HG02943 (cell line): ENCODE results near the gene CACNB2.
"Not testable (repeated sequence)": the region's sequence is repeated elsewhere in the genome, so short reads cannot be mapped to it uniquely, and the experiment has no call there.

ENCODE experiments used
- ATAC-seq: cut with Tn5 transposase; IDR thresholded peaks from one replicate; pipeline ENCODE4 v1.9.1; 2021; ENCODE audit warnings: mild to moderate bottlenecking, low read depth, moderate library complexity; ENCODE audit not compliant: unreplicated experiment

CACNB2 gene

DNA sequence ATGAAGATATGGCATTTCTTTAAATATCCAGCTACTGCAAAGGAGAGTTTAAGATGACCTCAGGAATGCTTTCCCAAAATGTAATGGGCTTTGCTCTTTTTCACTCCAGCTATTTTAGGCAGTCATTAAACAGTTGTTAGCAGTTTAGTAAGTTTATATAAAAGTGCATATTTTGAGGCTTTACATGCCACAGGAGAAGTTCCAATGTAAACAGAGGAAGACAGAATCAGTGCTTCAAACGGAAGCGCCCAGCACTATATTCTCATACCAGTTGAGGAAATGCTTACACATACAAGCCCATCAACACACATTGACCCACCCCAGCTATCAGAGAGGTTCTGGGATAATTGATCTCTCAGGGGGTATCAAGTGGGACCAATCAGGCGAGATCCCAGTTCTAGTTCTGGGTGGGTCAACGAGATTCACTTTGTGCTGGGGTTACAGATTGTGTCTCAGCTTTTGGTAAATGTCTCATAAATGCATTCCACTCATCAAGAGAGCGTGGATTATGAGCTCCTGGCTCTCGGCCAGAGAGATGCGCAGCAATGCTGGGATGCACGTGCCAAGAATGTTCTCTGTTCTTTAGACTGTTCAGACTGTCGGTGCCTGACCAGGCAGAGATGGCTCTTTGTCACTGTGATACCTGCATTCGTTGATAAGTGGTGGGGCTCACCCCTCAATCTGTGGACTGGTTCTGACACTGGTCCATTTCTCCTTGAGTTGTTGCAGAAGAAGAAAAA, 55.0 kb downstream of the CACNB2 start:
- no peak for ATAC-seq

DNA sequence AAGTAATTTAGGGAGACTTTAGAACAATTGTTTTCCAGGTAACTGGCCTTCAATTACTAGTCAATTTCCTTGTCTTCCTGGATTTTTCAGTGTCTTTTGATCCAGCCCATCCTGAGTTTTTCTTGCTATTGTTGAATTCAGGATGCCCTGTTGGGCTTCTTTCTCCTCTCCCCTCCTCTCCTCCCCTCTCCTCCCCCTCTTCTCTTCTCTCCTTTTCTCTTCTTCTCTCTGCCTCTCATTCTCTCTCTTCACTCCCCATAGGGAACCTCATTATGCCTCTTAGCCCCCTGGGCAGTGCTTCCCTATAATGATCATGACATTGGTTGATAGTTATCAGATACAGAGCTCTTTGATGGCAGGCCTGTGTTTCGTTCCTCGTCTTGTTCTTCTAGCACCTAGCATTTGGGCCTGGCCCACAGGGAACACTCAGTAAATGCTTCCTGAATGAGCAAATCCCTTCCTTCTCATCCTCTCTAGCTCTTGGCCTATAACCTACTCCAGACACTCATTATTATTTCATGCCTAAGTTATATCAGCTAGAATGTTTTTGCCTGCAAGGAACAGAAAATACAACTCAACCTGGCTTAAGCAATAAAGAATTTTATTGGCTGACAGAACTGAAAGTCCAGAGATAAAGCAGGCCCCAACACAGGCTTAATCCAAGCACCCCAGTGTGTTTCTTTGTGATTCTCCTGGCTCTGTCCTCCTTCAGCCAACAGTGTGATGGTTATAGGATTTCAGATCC, 56.8 kb downstream of the CACNB2 start:
- ATAC-seq, result no peak

DNA sequence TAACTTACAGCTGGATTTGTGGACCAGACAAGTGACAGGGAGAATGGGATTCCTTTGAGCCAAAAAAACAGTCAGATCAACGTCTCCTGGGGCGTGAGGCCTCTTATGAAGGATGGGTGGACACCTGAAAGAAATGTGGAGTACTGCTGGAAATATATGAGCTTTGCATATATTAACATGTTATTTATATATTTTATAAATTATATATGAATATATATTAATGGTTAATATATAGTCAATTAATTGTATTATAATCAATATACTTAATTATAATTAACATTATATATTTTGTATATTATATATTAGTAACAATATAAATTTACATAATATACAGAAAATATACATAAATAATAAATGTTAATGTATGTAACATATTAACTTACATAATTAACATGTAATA, 57.5 kb downstream of the CACNB2 start:
- no peak for ATAC-seq

DNA sequence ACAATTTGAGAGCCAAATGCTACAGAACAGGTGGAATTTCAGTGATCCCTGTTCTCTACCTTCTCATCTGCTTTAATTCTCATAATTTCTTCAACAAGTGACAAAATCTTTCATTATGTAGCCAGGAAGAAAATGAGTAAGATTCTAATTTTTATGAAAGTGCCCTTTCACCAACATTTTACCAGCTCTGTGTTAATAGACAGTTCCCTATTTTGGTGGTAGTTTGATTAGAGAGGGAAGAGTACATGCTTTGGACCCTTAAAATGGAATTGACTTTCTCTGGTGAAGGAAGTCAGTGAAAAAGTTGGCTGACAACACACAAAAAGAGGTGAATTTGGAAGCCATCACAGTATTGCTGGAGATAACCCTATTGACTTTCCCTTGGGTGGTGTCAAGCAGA, 61.7 kb downstream of the CACNB2 start:
- ATAC-seq, result no peak

DNA sequence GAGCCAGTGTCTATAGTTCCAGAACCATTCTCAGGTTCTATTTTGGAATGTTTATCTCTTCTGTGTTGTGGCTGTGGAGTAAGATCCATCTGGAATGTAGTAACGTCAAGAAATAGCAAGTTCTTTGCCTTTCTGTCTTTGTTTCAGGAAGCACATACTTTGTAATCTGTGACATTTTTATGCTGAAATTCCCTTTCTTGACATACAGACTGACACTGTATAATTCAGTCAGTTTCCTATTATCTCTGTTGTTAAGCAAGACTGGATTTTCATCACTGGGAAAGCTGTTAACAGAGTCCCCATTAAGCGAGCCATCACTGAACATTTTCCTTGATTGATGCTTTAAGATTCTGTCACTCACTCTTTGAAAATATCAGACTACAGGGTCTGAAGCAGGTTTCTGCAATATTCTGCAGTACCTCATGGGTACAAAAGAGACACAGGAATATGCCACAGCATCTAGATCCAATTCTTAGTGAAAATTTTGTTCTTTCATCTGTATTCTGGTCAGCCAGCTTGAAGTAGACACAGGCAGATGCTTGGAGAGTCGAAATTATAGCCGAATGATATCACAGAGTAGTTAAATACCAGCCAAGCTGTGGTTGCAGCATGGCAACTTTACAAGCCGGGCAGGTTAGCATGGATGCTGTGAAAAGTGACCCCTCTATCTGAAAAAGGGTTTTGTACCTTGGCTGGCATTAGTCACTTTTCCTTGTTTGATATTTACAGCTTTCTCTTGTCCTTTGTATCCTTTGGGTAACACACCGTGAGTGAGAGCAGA, 62.6 kb downstream of the CACNB2 start:
- ATAC-seq, result no peak

DNA sequence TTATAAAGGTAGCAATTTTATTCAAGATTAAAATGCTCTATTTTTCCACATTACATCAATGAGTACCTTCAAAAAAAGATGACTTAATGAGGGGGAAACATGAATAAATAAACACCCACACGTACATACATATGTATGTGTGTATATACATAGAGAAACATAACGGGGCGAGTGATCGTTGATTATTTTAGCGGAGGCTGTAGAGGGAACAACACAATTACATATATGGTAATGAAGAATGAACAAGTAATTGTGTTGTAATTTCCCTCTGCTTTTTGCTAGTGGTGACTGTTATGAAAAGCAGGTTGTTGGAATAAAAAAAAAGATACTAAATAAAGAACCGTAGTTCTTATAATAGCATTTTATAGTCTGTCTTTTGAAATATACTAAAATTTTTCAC, 63.2 kb downstream of the CACNB2 start:
- no peak for ATAC-seq

DNA sequence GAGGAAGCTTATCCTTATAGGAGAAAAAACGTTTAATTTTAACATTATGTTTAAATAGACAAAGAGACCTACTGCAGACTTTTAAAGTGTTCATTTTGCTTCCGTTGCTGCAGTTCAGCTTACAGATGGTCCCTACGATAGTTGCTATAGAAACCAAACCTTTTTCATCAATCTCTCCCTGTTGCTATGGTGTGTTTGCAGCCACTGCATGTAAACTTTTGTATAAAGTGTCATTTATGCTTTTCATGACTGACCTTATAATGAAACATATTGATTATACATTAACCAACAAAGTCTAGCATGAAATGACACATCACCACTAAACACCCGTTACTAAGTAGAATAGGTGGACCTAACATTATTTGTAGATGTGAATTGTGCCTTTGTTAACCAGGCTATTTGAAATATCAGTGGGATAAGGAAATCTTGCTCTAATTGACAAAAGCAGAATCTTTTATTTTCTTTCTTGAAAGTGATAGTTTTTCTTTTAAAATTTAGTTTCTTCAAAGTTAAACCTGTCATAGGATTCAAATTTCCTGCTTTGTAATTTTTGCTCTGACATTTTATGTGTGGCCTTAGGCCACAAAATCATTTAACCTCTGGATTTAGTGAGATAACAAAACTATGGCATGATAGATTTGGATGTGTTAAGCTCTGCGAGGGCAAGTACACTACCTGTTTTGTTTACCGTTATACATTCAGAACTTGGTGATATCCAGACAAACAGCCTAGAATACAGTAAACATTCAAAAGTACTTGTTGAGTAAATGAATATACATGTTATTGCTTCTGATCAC, 64.0 kb downstream of the CACNB2 start:
- no peak for ATAC-seq

DNA sequence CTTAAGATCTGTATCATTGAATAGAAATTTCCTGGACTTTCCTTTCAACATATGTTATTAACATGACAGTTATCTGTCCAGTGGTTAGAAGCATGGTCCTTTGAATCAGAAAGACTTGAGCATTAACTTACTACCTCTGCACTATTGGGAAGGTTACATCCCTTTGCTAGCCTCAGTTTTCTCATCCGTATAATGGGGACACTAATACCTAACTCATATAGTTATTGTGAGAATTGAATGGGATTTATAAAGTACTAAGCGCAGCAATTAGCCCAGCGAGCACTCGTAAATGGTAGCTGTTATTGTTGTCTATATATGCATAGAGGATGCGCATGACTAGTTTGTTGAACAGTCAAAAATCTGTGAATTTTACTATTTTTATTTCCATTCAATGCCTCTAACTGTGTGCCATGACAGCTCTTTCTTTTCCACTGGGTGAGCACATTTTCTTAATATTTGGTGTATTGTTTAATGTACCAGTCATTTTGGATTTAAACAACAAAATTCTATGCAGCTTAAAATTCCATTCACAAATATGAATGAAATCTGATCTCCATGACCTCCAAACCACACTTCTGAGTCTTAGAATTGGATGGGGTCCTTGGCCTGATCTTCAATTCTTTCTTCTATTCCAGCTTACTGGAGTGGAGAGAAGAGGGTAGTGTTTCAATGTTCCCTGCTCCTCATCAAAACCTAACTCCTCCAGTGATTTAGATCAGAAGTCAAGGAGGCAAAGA, 65.0 kb downstream of the CACNB2 start:
- ATAC-seq, result no peak

DNA sequence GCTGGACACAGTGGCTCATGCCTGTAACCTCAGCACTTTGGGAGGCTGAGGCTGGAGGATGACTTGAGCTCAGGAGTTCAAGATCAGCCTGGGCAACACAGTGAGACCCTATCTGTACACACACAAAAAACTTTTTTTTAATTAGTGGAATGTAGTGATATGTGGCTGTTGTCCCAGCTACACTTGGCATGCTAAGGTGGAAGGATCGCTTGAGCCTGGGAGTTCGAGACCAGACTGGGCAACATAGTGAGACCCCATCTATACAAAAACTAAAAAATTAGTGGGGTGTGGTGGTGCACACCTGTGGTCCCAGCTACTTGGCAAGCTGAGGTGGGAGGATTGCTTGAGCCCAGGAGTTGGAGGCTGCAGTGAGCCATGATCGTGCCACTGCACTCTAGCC, 68.0 kb downstream of the CACNB2 start:
- ATAC-seq, result not testable (repeated sequence)

DNA sequence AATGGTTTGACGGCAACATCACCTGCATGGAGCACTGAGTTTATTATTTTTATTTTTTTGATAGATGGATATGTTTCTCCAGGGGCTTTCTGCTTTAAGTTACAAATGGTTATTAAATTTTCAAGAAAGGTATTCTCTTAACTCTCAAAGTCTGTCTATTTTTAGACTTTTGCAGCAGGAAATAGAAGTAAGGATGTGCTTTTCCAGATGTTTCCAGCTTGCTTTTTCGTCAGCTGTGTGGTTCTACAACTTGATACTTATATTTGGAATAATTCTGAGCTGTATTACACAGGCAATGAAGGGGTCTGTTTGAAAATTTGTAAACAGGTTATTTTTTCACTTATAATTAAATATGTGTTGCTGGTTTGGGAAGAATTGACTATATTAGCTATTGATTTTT, 69.0 kb downstream of the CACNB2 start:
- no peak for ATAC-seq

DNA sequence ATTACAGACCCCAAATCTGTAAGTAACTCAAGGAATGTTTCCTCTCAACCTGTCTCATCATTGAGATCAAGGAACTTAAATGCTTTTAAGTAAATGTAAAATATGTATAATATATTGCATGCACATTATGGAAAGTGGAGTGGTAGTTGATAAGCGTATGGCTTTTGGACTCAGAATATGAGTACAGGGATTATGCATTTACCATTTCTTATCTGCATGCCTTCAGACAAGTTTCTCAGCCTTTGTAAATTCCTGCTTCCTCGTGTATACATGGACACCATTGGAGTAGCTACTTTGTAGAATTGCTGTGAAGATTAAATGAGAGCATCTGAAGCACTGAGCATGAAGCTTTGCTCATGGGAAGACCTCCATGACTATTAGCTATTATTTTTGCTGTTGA, 70.5 kb downstream of the CACNB2 start:
- ATAC-seq, result no peak

DNA sequence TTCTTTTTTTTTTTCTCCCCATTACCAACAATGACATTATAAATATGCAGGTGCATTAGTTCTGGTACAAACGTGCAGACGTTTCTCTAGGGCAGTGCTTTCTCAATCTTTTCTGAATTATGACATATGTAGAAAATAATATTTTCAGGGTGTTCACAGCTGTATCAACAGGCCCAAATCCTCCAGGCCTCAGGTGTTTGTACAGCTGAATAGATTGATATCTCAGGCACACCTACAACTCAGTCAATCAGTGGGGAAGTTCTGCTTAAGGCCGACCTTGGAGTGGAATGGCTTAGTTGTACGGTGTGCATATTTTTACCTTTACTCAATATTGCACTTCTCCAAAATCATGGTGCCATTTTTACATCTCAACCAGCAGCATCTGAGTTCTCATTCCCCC, 71.6 kb downstream of the CACNB2 start:
- ATAC-seq, result no peak

DNA sequence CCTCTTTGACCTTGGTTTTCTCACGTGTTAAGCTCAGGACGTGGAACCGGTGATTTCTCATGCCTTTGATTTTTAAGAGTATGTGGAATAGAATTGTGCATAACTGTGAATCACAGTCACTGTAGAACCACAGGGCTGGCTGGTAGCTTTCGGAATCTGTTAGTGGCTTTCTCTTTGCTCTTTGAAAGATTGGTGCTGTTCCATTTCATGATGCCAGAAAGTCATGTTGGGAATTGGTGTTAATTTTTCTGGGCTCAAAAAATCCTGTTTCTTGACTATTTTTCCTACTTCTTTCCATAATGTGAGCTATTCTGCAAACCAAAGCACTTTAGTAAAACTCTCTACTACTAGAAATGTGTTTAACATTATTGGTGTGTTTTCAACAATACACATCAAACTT, 73.0 kb downstream of the CACNB2 start:
- ATAC-seq, result no peak

DNA sequence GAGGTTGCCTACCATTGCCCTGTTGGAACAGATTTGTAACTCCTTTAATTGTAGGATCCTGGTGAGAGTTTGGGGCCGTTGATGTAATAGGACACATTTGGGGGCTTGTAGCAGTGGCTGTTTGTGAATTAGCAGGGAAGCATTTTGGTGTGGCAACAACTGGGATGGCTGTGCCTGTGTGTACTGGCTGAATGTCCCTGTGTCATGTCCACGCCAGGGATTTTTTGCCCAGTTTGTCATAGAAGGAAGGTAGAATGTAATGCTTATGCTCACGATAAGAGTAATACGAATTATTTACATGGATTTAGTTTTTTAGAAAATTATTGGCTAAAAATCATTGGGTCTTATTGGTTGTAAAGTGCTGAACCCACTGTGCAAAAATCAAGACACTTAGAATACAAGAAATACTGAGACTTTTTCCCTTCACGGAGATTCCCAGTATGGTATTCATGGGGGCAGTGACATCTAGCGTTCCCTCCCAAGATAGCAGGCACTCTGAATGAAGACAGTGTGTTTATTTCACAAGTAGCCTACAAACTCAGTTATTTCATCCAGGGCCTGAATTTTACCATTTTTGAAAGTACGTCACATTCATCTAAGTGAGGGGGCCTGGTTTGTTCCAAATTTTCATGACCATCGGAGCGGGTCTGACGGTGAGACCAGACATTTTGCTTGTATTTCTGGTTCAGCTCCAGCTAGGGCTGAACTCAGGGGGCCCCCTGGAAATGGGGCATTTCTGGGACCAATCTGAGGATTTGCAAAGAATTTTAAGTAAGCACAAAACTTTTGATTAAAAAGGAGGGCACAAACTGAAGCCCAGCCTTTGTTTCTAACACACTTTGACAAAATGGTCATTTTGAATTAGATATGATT, 74.7 kb downstream of the CACNB2 start:
- ATAC-seq, result no peak

DNA sequence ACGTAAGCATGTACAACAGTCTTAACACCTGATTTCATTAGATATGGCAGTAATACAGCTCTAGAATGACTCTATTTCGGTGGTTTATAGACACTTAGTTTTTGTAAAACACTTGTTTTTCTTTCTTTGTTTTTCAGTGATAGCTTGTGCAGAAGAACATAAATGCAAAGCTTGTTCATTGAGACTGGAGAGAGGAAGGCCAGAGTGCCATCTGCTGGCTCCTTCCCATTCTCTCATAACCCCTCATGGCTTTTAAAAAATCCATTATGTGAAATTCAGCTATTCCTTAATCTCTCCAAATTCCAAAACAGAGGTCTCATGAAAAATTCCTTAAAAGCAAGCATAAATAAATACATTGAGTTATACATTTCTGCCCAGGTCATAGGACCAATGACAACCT, 76.3 kb downstream of the CACNB2 start:
- ATAC-seq, result no peak

DNA sequence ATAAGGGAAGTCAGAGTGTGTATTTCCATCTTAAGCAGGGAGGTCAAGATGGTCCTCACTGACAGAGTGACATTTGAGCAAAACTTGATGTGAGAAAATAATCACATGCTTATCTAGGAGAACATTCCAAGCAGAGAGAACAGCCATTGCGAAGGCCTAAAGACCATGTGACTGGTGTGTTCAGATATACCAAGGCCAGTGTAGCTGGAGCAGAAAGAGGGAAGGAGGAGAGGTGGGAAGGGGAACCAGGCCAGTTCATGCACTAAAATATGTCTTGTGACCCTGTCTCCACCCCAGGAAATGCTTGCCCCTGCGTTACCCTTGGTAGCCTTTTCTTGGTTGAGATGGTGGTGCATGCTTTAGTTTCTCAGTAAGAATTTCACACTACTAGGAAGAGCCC, 77.4 kb downstream of the CACNB2 start:
- ATAC-seq, result no peak

DNA sequence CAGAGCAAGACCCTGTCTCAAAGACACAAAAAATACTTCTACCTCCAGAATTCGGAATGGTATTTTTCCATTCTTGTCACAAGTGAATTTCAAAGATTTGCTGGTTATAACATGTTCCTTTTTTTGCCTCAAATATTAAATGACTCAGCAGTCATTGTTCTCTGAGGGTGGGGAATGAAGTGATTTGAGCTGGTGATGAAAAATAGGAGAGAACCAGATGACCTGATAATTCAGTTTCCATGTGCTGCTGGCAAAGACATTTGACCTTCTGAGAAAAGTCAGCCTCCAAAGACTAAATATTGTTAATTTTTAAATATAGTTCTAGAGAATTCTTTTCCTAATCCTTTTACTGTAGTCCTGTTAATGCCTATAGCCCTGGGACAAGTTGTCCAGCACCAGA, 78.9 kb downstream of the CACNB2 start:
- ATAC-seq, result no peak

DNA sequence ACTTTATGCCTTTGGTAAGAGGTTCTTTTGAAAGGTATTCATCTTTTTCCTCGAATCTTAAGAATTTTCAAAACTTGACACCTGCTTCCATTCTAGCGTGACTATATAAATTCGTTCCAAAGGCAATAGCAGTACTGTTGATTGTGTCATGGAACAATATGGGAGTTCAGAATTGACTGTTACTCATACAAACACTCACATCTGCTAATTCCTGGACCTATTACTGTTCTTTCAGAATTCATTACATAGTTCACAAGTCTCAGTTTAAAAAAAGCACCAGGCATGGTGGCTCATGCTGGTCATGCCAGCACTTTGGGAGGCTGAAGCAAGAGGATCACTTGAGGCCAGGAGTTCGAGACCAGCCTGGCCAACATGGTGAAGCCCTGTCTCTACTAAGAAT, 80.9 kb downstream of the CACNB2 start:
- ATAC-seq, result no peak

DNA sequence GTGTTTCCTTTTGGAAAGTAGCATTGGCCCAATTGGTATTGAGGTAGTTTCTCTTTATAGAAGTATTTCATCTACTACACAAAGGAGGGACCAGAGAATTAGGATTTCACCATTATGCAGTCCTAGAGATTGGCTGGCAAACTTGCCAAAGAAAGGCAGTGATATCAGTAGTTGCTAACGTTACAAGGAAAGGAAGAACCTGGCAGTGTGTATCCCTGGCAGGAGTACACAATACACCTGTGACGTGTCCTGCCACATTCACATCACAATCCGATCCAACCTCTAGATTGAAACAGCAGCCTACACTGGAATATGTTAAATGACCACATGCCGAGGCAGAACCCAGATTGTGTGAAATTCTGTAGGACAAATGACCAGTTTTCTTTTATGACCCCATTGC, 81.7 kb downstream of the CACNB2 start:
- no peak for ATAC-seq
